H1 (cell line): ENCODE data around the gene KCNK2. TPM values are rescaled to one million over a fixed set of nuclear protein-coding genes. Genes with fewer than 3 reads are reported as not detected.
A peak's percentile ranks its signal among the peaks of the same experiment; 100 is the strongest.

Experiments
- CTCF ChIA-PET: fragments of 300-600 bp; sonication (Branson Sonifier 250); formaldehyde crosslinking; loops from one replicate; lab custom pipeline; 2021; ENCODE audit not compliant: partially characterized antibody; lab: Charles Lee
- POLR2A ChIA-PET: fragments of 300-600 bp; sonication (Branson Sonifier 250); formaldehyde crosslinking; loops from one replicate; lab custom pipeline; 2021; ENCODE audit warnings: inconsistent platforms; ENCODE audit not compliant: partially characterized antibody; lab: Charles Lee
- DNase-seq, 2 experiments: peaks; one replicate each; pipeline versions ENCODE4 v3.0.0 to v3.0.0-alpha.2; 2010 to 2022; ENCODE audit warnings: low spot score in 2 of 2, low read depth in 1 of 2, mixed read lengths in 1 of 2
- FAIRE-seq: peaks from 2 replicates; lab custom pipeline; 2011; peaks lifted over from hg19 to GRCh38; lab: Jason Lieb, UNC
- H2AFZ ChIP-seq: 2 replicates; pipeline ENCODE4 v1.8.1; 2012; ENCODE audit warnings: low read length, inconsistent platforms
- H2AK5ac ChIP-seq: 2 replicates; pipeline ENCODE4 v1.6.1; 2013; ENCODE audit warnings: low read depth, low read length
- H2BK120ac ChIP-seq: replicated peaks from 2 replicates; pipeline ENCODE3; 2013; ENCODE audit warnings: low read depth, low read length, inconsistent platforms
- H2BK12ac ChIP-seq: 2 replicates; pipeline ENCODE4 v1.6.1; 2013; ENCODE audit warnings: low read depth, low read length
- H2BK15ac ChIP-seq: 2 replicates; pipeline ENCODE4 v1.6.1; 2013; ENCODE audit warnings: low read length
- H2BK20ac ChIP-seq: 2 replicates; pipeline ENCODE4 v1.6.1; 2013; ENCODE audit warnings: low read length
- H2BK5ac ChIP-seq: 2 replicates; pipeline ENCODE4 v1.6.1; 2013; ENCODE audit warnings: low read depth, low read length
- H3K14ac ChIP-seq: 2 replicates; pipeline ENCODE4 v1.6.1; 2013; ENCODE audit warnings: inconsistent platforms; ENCODE audit not compliant: insufficient read length
- H3K18ac ChIP-seq: 2 replicates; pipeline ENCODE4 v1.6.1; 2013; ENCODE audit warnings: low read length; ENCODE audit errors: extremely low read depth
- H3K23ac ChIP-seq: 2 replicates; pipeline ENCODE4 v1.6.1; 2013; ENCODE audit warnings: inconsistent platforms; ENCODE audit not compliant: insufficient read length
- H3K23me2 ChIP-seq: 2 replicates; pipeline ENCODE4 v1.6.1; 2013; ENCODE audit warnings: low read depth, low read length
- H3K27ac ChIP-seq: 2 replicates; pipeline ENCODE4 v1.6.1; 2011; ENCODE audit warnings: low read depth, low read length, inconsistent platforms
- H3K27me3 ChIP-seq, 4 experiments: replicated peaks in 1 of 4; 1 replicate in 1 of 4; 2 replicates in 3 of 4; pipeline versions ENCODE4 v1.6.1 to v1.8.1; 2011 to 2013; ENCODE audit warnings: low read length in 3 of 4, mild to moderate bottlenecking in 3 of 4, inconsistent platforms in 2 of 4, mixed read lengths in 2 of 4, moderate library complexity in 1 of 4; ENCODE audit not compliant: control insufficient read depth in 3 of 4, insufficient read depth in 3 of 4; ENCODE audit errors: extremely low read depth in 1 of 4
- H3K36me3 ChIP-seq, 4 experiments: 2 replicates each; pipeline versions ENCODE4 v1.6.1 to v1.8.1; 2011 to 2013; ENCODE audit warnings: mild to moderate bottlenecking in 4 of 4, low read length in 3 of 4, moderate library complexity in 2 of 4, control low read depth in 1 of 4, inconsistent platforms in 1 of 4; ENCODE audit not compliant: insufficient read depth in 4 of 4, control insufficient read depth in 2 of 4
- H3K4ac ChIP-seq: replicated peaks from 2 replicates; pipeline ENCODE3; 2013; ENCODE audit warnings: low read length, low read depth, mixed read lengths, inconsistent platforms; ENCODE audit not compliant: insufficient read length
- H3K4me1 ChIP-seq, 4 experiments: replicated peaks in 1 of 4; 1 replicate in 1 of 4; 2 replicates in 3 of 4; pipeline versions ENCODE4 v1.6.1 to v1.8.1; 2011 to 2013; ENCODE audit warnings: low read length in 3 of 4, inconsistent platforms in 2 of 4, mixed read lengths in 1 of 4; ENCODE audit not compliant: insufficient read depth in 4 of 4, control insufficient read depth in 3 of 4
- H3K4me2 ChIP-seq, 2 experiments: 2 replicates each; pipeline versions ENCODE4 v1.6.1 to v1.8.1; 2011 to 2013; ENCODE audit warnings: low read depth in 2 of 2, low read length in 2 of 2, control low read depth in 1 of 2, inconsistent platforms in 1 of 2, mild to moderate bottlenecking in 1 of 2; ENCODE audit not compliant: insufficient read depth in 1 of 2
- H3K4me3 ChIP-seq, 4 experiments: fragments of 200-600, 300-600 bp in 1 of 4; sonication (generic), shearing (Covaris generic), sonication (Bioruptor Twin) in 1 of 4; 2 replicates each; pipeline versions ENCODE4 v1.5.1 to v1.8.1; 2011 to 2016; ENCODE audit warnings: low read length in 4 of 4, low read depth in 3 of 4, control low read depth in 2 of 4, inconsistent platforms in 2 of 4, mild to moderate bottlenecking in 2 of 4, mixed read lengths in 1 of 4, moderate library complexity in 1 of 4; ENCODE audit not compliant: insufficient read depth in 2 of 4; ENCODE audit errors: extremely low read depth in 1 of 4
- H3K56ac ChIP-seq: replicated peaks from 2 replicates; pipeline ENCODE3; 2013; ENCODE audit warnings: low read depth, mild to moderate bottlenecking, mixed read lengths, low read length, inconsistent platforms; ENCODE audit not compliant: insufficient read length
- H3K79me1 ChIP-seq: 2 replicates; pipeline ENCODE4 v1.6.1; 2013; ENCODE audit warnings: low read depth, low read length, control low read depth
- H3K79me2 ChIP-seq, 2 experiments: 2 replicates each; pipeline versions ENCODE4 v1.6.1 to v1.8.1; 2012 to 2013; ENCODE audit warnings: low read length in 2 of 2, mild to moderate bottlenecking in 2 of 2, inconsistent platforms in 1 of 2; ENCODE audit not compliant: insufficient read depth in 2 of 2, control insufficient read depth in 1 of 2
- H3K9ac ChIP-seq, 4 experiments: replicated peaks in 1 of 4; 1 replicate in 1 of 4; 2 replicates in 3 of 4; pipeline versions ENCODE4 v1.6.1 to v1.8.1; 2011 to 2013; ENCODE audit warnings: low read depth in 3 of 4, low read length in 3 of 4, control low read depth in 2 of 4, mild to moderate bottlenecking in 2 of 4, moderate library complexity in 2 of 4, inconsistent platforms in 1 of 4; ENCODE audit errors: extremely low read depth in 1 of 4
- H3K9me3 ChIP-seq, 2 experiments: 2 replicates each; pipeline versions ENCODE4 v1.6.1 to v1.8.1; 2012 to 2013; ENCODE audit warnings: mild to moderate bottlenecking in 2 of 2, moderate library complexity in 2 of 2, control low read depth in 1 of 2, inconsistent platforms in 1 of 2, low read depth in 1 of 2, low read length in 1 of 2, mixed read lengths in 1 of 2; ENCODE audit not compliant: insufficient read depth in 2 of 2
- H4K20me1 ChIP-seq, 2 experiments: replicated peaks in 1 of 2; 2 replicates each; pipeline versions ENCODE3 to v1.8.1; 2011 to 2013; ENCODE audit warnings: inconsistent platforms in 2 of 2, low read length in 2 of 2, mild to moderate bottlenecking in 1 of 2; ENCODE audit not compliant: insufficient read depth in 2 of 2, control insufficient read depth in 1 of 2
- H4K5ac ChIP-seq: 2 replicates; pipeline ENCODE4 v1.6.1; 2013; ENCODE audit warnings: low read length, low read depth, mixed read lengths, inconsistent platforms; ENCODE audit not compliant: insufficient read length
- H4K8ac ChIP-seq: 2 replicates; pipeline ENCODE4 v1.8.0; 2013; ENCODE audit warnings: mild to moderate bottlenecking, moderate library complexity, low read length, inconsistent platforms; ENCODE audit not compliant: insufficient read depth; ENCODE audit errors: extremely low read depth
- H4K91ac ChIP-seq: replicated peaks from 2 replicates; pipeline ENCODE3; 2013; ENCODE audit warnings: low read length, mixed read lengths, inconsistent platforms; ENCODE audit not compliant: insufficient read length
- CTCF ChIP-seq, 3 experiments: IDR thresholded peaks; 1 replicate in 2 of 3; 2 replicates in 1 of 3; pipeline versions ENCODE4 v1.5.1 to v1.6.1; 2011; ENCODE audit warnings: low read length in 3 of 3, mild to moderate bottlenecking in 3 of 3, inconsistent platforms in 2 of 3, low read depth in 1 of 3, moderate library complexity in 1 of 3; ENCODE audit not compliant: insufficient read depth in 1 of 3; ENCODE audit errors: control extremely low read depth in 1 of 3
- RAD21 ChIP-seq, 2 experiments: IDR thresholded peaks in 1 of 2; conservative IDR thresholded peaks in 1 of 2; 2 replicates each; pipeline ENCODE4 v1.6.1; 2011; ENCODE audit warnings: low read depth in 2 of 2, low read length in 2 of 2, improper control_type of control experiment in 1 of 2, inconsistent platforms in 1 of 2, mild to moderate bottlenecking in 1 of 2, moderate library complexity in 1 of 2
- YY1 ChIP-seq: IDR thresholded peaks from 2 replicates; pipeline ENCODE4 v1.6.1; 2011; ENCODE audit warnings: low read depth, mild to moderate bottlenecking, low read length
- ZNF274 ChIP-seq: IDR thresholded peaks from 2 replicates; pipeline ENCODE4 v1.7.0; 2012; ENCODE audit warnings: low read length, borderline replicate concordance; ENCODE audit errors: extremely low read depth
- WGBS, 2 experiments: shearing (Covaris generic) in 1 of 2; methylation state at CpG; one replicate each; pipeline versions ENCODE4 v1.1.6 to v1.1.7; 2013 to 2015; ENCODE audit warnings: low lambda C conversion rate in 2 of 2, mixed read lengths in 2 of 2, inconsistent platforms in 1 of 2, low coverage in 1 of 2, missing lambda C conversion rate in 1 of 2; ENCODE audit not compliant: insufficient replicate concordance in 2 of 2, insufficient coverage in 1 of 2, insufficient read length in 1 of 2; ENCODE audit errors: extremely low coverage in 1 of 2, missing lambda C conversion rate in 1 of 2; 5-methylcytosine and 5-hydroxymethylcytosine counted together
- polyA plus RNA-seq, 7 experiments: library from polyadenylated mRNA; depleted of rRNA in 3 of 7; stranded (reverse) in 5 of 7; unstranded in 2 of 7; fragments of >200 nt in 5 of 7; fragments of 200-250 nt in 2 of 7; gene quantifications; 1 replicate in 5 of 7; 2 replicates in 1 of 7; 4 replicates in 1 of 7; pipeline versions ENCODE4 v1.2.1 to v1.2.3, GENCODE V29; 2011 to 2013; ENCODE audit warnings: missing spikeins in 2 of 7, mixed read lengths in 2 of 7
- total RNA-seq: library from RNA; stranded (reverse); fragmentation: NEBNext Ultra II Directional; extraction: Animal tissue kit (Norgen Biotek cat#: 25700); gene quantifications from 2 replicates; pipeline ENCODE4 v1.2.1, GENCODE V29; 2021

The KCNK2 gene
- total and polyA plus RNA-seq, 2 of the 8 experiments (the other 6 are each of a cell fraction or from before 2014, with no cell fraction given), result 0.59 to 1.2 TPM

- Histone ChIP-seq H3K56ac (no peak overlapping the region), H3K23me2 (no peaks in the 10 kb centered on the region), H2AFZ (no peak overlapping the region), H3K4me2 (no peak overlapping the region), H2BK20ac (no peak overlapping the region), H4K91ac (no peak overlapping the region), H4K20me1 (no peaks in the 10 kb centered on the region), H3K23ac (no peak overlapping the region), H2BK120ac (no peak overlapping the region), H3K18ac (no peak overlapping the region), H4K8ac (no peak overlapping the region), H3K4ac (no peak overlapping the region), H3K36me3 (no peaks in the 10 kb centered on the region), H3K4me1 (no peaks in the 10 kb centered on the region), H3K79me2 (no peaks in the 10 kb centered on the region), H3K4me3 (no peak overlapping the region), H2BK15ac (no peak overlapping the region), H3K9ac (no peak overlapping the region; a peak in 1 of 7 replicates), H4K5ac (no peak overlapping the region), H3K27me3 (peaks cover 8 to 23% (median 21%) of the 10 kb centered on the region in 4 experiments), H3K14ac (no peak overlapping the region), H3K27ac (no peak overlapping the region), H2AK5ac (no peak overlapping the region), H2BK5ac (no peak overlapping the region), H2BK12ac (no peak overlapping the region), H3K79me1 (no peaks in the 10 kb centered on the region), H3K9me3 (no peaks in the 10 kb centered on the region)
- peak; percentile 26; the same call in 1 of the 2 replicates for TF ChIP-seq YY1
- peak; percentile 28 to 73 (median 71) for TF ChIP-seq CTCF (IDR thresholded peaks at IDR 0.05; ENCODE audit: control extremely low read depth in 1 of 3, insufficient read depth in 1 of 3, low read depth in 1 of 3, low read length in 3 of 3)
- TF ChIP-seq ZNF274, result no peak
- TF ChIP-seq RAD21 (IDR thresholded peaks at IDR 0.05 in 1 of 2, conservative IDR thresholded peaks at IDR 0.05 in 1 of 2; ENCODE audit: low read depth in 2 of 2, low read length in 2 of 2), result peak; percentile 61 to 76
- DNase-seq, result no peak
- 93% methylated on average over 1 of the region's 1 CpG; no CpG with 5 or more reads in 1 of the 2 experiments for WGBS, 2 experiments
- ChIA-PET CTCF (interaction anchor here (0.5 to 2.8 kb wide), 25 partner anchors 8 to 541 kb away, joined by 3 to 11 read pairs (median 4); no protein-coding TSS in a partner anchor), POLR2A (no interaction called here)
- FAIRE-seq, result peak; percentile 58
These were observed 6.2 kb upstream of the KCNK2 start for GRCh38 chr1:215076322-215076721.
